GM12801 (cell line): ENCODE measurements around the gene PAPLN.

Source experiments
- TF ChIP-seq, protein P1 (sequence below): IDR thresholded peaks from one replicate; pipeline ENCODE4 v1.5.1; 2011; ENCODE audit warnings: control low read depth; ENCODE audit not compliant: insufficient read length; ENCODE audit errors: extremely low read depth

PAPLN gene

DNA sequence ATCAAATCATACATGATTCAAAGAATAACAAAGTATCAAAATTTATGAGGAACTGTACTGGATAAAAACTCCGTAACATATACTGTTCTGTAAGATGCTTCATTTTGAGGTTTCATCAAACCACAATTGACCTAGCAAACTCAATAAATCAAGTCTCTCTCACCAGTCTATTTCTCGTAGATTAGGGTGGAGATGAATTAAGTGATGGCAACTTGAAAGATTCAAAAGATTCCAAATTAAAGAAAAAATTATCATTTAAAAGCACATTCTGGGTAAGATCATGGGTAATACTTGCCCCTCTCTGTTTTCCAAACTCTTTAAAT, 74.4 kb downstream of the PAPLN start:
- TF ChIP-seq, protein P1, sequence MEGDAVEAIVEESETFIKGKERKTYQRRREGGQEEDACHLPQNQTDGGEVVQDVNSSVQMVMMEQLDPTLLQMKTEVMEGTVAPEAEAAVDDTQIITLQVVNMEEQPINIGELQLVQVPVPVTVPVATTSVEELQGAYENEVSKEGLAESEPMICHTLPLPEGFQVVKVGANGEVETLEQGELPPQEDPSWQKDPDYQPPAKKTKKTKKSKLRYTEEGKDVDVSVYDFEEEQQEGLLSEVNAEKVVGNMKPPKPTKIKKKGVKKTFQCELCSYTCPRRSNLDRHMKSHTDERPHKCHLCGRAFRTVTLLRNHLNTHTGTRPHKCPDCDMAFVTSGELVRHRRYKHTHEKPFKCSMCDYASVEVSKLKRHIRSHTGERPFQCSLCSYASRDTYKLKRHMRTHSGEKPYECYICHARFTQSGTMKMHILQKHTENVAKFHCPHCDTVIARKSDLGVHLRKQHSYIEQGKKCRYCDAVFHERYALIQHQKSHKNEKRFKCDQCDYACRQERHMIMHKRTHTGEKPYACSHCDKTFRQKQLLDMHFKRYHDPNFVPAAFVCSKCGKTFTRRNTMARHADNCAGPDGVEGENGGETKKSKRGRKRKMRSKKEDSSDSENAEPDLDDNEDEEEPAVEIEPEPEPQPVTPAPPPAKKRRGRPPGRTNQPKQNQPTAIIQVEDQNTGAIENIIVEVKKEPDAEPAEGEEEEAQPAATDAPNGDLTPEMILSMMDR = no peak

DNA sequence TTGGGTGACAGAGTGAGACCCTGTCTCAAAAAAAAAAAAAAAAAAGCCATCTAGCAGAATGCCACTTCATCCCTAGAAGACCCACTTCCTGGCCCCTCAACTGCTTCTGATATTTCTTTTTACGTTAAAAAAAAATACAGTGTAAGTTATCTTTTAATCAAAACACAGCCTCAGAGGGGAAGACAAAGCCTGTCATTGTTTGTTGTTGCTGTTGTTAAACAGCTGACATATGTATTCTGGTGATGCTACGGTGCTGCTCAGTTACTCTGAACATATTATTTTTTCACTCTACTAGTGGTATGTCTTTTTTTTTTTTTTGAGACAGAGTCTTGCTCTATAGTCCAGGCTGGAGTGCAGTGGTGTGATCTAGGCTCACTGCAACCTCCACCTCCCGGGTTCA, 75.4 kb downstream of the PAPLN start:
- TF ChIP-seq, protein P1 = no peak

DNA sequence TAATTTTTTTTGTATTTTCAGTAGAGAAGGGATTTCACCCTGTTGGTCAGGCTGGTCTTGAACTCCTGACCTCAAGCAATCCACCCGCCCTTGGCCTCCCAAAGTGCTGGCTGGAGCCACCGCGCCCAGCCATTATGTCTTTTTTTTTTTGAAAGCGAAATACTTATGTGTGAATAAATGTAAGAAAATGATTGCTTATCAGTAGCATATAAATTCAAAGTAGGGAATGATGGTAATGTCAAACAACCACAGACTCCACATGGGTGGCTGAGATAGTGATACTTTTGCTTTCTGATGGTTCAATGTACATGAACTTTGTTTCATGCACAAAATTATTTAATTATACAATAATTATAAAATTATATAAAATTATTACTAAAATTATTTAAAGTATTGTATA, 75.8 kb downstream of the PAPLN start:
- TF ChIP-seq, protein P1 = no peak

DNA sequence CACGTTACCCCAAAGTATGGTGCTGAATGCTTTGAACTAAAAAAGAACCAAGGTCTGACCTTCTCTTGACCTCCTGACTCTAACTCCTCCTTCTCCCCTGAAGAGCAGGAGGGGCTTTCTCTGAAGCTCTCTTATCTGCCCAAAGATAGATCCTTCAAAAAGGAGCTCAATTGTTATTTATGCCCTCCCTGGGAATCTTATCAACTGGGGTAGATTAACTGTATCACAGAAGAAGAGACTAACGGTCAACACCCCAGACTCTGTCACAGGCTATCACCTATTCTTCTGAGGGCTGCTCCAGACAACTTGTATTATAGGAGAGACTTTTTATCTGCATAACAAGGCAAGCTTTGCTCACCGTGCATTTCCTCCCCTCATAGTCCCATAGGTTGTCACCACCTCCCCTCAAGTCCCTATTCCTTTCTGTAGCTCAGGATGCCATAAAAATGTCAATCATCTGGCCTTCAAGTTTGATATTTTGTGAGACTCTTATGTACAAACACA, 86.6 kb downstream of the PAPLN start:
- TF ChIP-seq, protein P1 = no peak
